GM12878 (cell line): ENCODE measurements around the gene GALE. TPM values are rescaled to one million over a fixed set of nuclear protein-coding genes. Genes with fewer than 3 reads are reported as not detected.

Experiments used
- ATAC-seq: fragments of 200-7000 bp; cut with Tn5 transposase; 3 replicates; pipeline ENCODE4 v1.9.1; 2020; ENCODE audit warnings: mild to moderate bottlenecking, moderate library complexity
- BruUV-seq: library from RNA; stranded (reverse); fragments of 400-500 nt; replicated peaks from 2 replicates; lab custom pipeline; 2021; lab: Mats Ljungman, UMichigan
- CTCF ChIA-PET: fragments of 300-600 bp; sonication (Branson Sonifier 250); formaldehyde crosslinking; extraction: SDS; loops from one replicate; lab custom pipeline; 2021; ENCODE audit warnings: inconsistent platforms; lab: Yijun Ruan, JAX
- POLR2A ChIA-PET: fragments of 350-600 bp; formaldehyde crosslinking; extraction: SDS; loops from one replicate; lab custom pipeline; 2021; ENCODE audit warnings: inconsistent platforms; lab: Charles Lee
- RAD21 ChIA-PET: fragments of 300-600 bp; sonication (Branson Sonifier 250); formaldehyde crosslinking; loops from one replicate; lab custom pipeline; 2023; ENCODE audit warnings: antibody characterized with exemption; ENCODE audit not compliant: unreplicated experiment; lab: Charles Lee
- SMC1A ChIA-PET: fragments of 300-600 bp; sonication (Branson Sonifier 250); formaldehyde crosslinking; loops from one replicate; lab custom pipeline; 2023; ENCODE audit not compliant: unreplicated experiment, uncharacterized antibody; lab: Charles Lee
- DNase-seq: peaks from one replicate; pipeline ENCODE4 v3.0.0-alpha.2; 2011; ENCODE audit warnings: low read depth, low spot score
- FAIRE-seq: peaks from 3 replicates; lab custom pipeline; 2011; peaks lifted over from hg19 to GRCh38; lab: Jason Lieb, UNC
- H2AFZ ChIP-seq: 2 replicates; pipeline ENCODE4 v1.6.0; 2011; ENCODE audit warnings: low read depth, low read length, control low read depth; ENCODE audit not compliant: control insufficient read depth
- H3K27ac ChIP-seq: 2 replicates; pipeline ENCODE4 v1.5.1; 2011; ENCODE audit warnings: control low read depth; ENCODE audit not compliant: control insufficient read depth, insufficient read depth
- H3K27me3 ChIP-seq, 2 experiments: replicated peaks in 1 of 2; 2 replicates each; pipeline versions ENCODE4 v1.6.0 to v1.6.1; 2011; ENCODE audit warnings: low read length in 1 of 2; ENCODE audit not compliant: control insufficient read depth in 2 of 2, insufficient read depth in 2 of 2
- H3K36me3 ChIP-seq, 2 experiments: 2 replicates each; pipeline ENCODE4 v1.5.1; 2011; ENCODE audit warnings: low read length in 1 of 2; ENCODE audit not compliant: control insufficient read depth in 2 of 2, insufficient read depth in 2 of 2
- H3K4me1 ChIP-seq: 2 replicates; pipeline ENCODE4 v1.6.1; 2011; ENCODE audit warnings: mild to moderate bottlenecking, low read length, moderate library complexity, mixed read lengths; ENCODE audit not compliant: control insufficient read depth, insufficient read depth
- H3K4me2 ChIP-seq: 2 replicates; pipeline ENCODE4 v1.6.0; 2011; ENCODE audit warnings: control low read depth; ENCODE audit not compliant: control insufficient read depth, insufficient read depth
- H3K4me3 ChIP-seq: fragments of 200-600 bp; sonication (generic); 2 replicates; pipeline ENCODE4 v1.5.1; 2016
- H3K79me2 ChIP-seq: 2 replicates; pipeline ENCODE4 v1.6.0; 2011; ENCODE audit warnings: low read length; ENCODE audit not compliant: control insufficient read depth, insufficient read depth
- H3K9ac ChIP-seq: 2 replicates; pipeline ENCODE4 v1.8.0; 2011; ENCODE audit warnings: low read length, control low read depth, mixed read lengths; ENCODE audit not compliant: control insufficient read depth, insufficient read depth
- H3K9me3 ChIP-seq: replicated peaks from 3 replicates; pipeline ENCODE4 v1.5.1; 2011; ENCODE audit warnings: mild to moderate bottlenecking, low read length; ENCODE audit not compliant: control insufficient read depth, insufficient read depth
- H4K20me1 ChIP-seq: 2 replicates; pipeline ENCODE4 v1.6.0; 2011; ENCODE audit not compliant: control insufficient read depth, insufficient read depth
- ATF7 ChIP-seq: fragments of 450-650 bp; IDR thresholded peaks from 2 replicates; pipeline ENCODE4 v1.6.1; 2016; ENCODE audit warnings: low read depth, mild to moderate bottlenecking
- BACH1 ChIP-seq: fragments of 450-650 bp; IDR thresholded peaks from 2 replicates; pipeline ENCODE4 v1.6.1; 2017; ENCODE audit warnings: mild to moderate bottlenecking, borderline replicate concordance
- BHLHE40 ChIP-seq, 2 experiments: fragments of 450-650 bp in 1 of 2; IDR thresholded peaks; 2 replicates each; pipeline ENCODE4 v1.6.1; 2011 to 2017; ENCODE audit warnings: low read depth in 2 of 2, borderline replicate concordance in 1 of 2, improper control_type of control experiment in 1 of 2, low read length in 1 of 2, mild to moderate bottlenecking in 1 of 2
- ELK1 ChIP-seq: IDR thresholded peaks from 2 replicates; pipeline ENCODE4 v1.6.1; 2012; ENCODE audit warnings: low read depth, low read length, improper control_type of control experiment
- IKZF1 ChIP-seq: fragments of 450-650 bp; conservative IDR thresholded peaks from 2 replicates; pipeline ENCODE4 v1.6.1; 2017; ENCODE audit warnings: antibody characterized with exemption, mild to moderate bottlenecking
- IRF5 ChIP-seq: fragments of 450-650 bp; IDR thresholded peaks from 2 replicates; pipeline ENCODE4 v1.6.1; 2017; ENCODE audit warnings: borderline replicate concordance
- MAX ChIP-seq: IDR thresholded peaks from 2 replicates; pipeline ENCODE4 v1.6.1; 2012; ENCODE audit warnings: low read depth, low read length, improper control_type of control experiment
- MTA2 ChIP-seq: fragments of 450-650 bp; IDR thresholded peaks from 2 replicates; pipeline ENCODE4 v1.6.1; 2016; ENCODE audit warnings: low read depth, mild to moderate bottlenecking, moderate library complexity
- NBN ChIP-seq: fragments of 450-650 bp; IDR thresholded peaks from 2 replicates; pipeline ENCODE4 v1.6.1; 2016
- RELB ChIP-seq: fragments of 450-650 bp; IDR thresholded peaks from 2 replicates; pipeline ENCODE4 v1.6.1; 2017; ENCODE audit warnings: low read depth, mild to moderate bottlenecking, moderate library complexity
- SREBF2 ChIP-seq: IDR thresholded peaks from 2 replicates; pipeline ENCODE4 v1.6.1; 2012; ENCODE audit warnings: mild to moderate bottlenecking, low read length
- TCF3 ChIP-seq: IDR thresholded peaks from 2 replicates; pipeline ENCODE4 v1.6.1; 2012; ENCODE audit warnings: low read depth, mild to moderate bottlenecking, low read length, borderline replicate concordance; ENCODE audit not compliant: insufficient read depth
- TCF7 ChIP-seq: IDR thresholded peaks from 2 replicates; pipeline ENCODE4 v1.6.1; 2014; ENCODE audit warnings: antibody characterized with exemption, borderline replicate concordance
- WGBS: methylation state at CpG from one replicate; pipeline ENCODE4 v1.1.6; 2016; ENCODE audit warnings: low lambda C conversion rate; ENCODE audit not compliant: insufficient replicate concordance, insufficient coverage; ENCODE audit errors: missing lambda C conversion rate; 5-methylcytosine and 5-hydroxymethylcytosine counted together
- in situ Hi-C: fragments of 300-500 bp; cut with MboI; formaldehyde crosslinking; loops from 9 replicates; pipeline ENCODE4 v1.14.3; 2018; ENCODE audit warnings: mixed read lengths
- intact Hi-C: fragments of 100-400 bp; cut with micrococcal nuclease; formaldehyde crosslinking; loops from one replicate; pipeline ENCODE4 v1.14.2; 2022; ENCODE audit not compliant: unreplicated experiment
- polyA plus RNA-seq, 11 experiments: library from polyadenylated mRNA; depleted of rRNA in 4 of 11; unstranded in 6 of 11; stranded (reverse) in 5 of 11; fragments of >200 nt; fragmentation: Nextera tagmentation in 4 of 11; fragmentation: Illumina TruSeq in 1 of 11; extraction: Ambion mirVana in 4 of 11; extraction: Trizol in 1 of 11; gene quantifications; 1 replicate in 1 of 11; 2 replicates in 10 of 11; pipeline versions ENCODE4 v1.2.1 to v1.2.3, GENCODE V29; 2011 to 2016; ENCODE audit warnings: inconsistent platforms in 2 of 11, missing spikeins in 2 of 11, low read depth in 1 of 11
- total RNA-seq, 4 experiments: library from RNA; depleted of rRNA in 3 of 4; stranded (reverse); fragments of >200 nt in 3 of 4; fragmentation: Illumina TruSeq in 1 of 4; extraction: Trizol in 1 of 4; gene quantifications; 2 replicates each; pipeline versions ENCODE4 v1.2.1 to v1.2.3, GENCODE V29; 2013 to 2021

GALE gene
- total and polyA plus RNA-seq, 10 of the 15 experiments (the other 5 are each of a cell fraction or from before 2014, with no cell fraction given) = 4.2 to 93.7 (median 40.4) TPM

- ChIA-PET CTCF (interaction anchor here (0.7 to 6.7 kb wide), 36 partner anchors 8 to 220 kb away, joined by 3 to 220 read pairs (median 8); partner anchors contain the start of genes CNR2, FUCA1, GALE and HMGCL), RAD21 (interaction anchor here (0.7 to 6.7 kb wide), 19 partner anchors 12 to 196 kb away, joined by 3 to 175 read pairs (median 13); partner anchors contain the start of genes CNR2 and HMGCL), SMC1A (interaction anchor here (0.6 to 6.9 kb wide), 24 partner anchors 8 to 218 kb away, joined by 3 to 117 read pairs (median 6); partner anchors contain the start of genes CNR2, FUCA1, HMGCL and PITHD1), POLR2A (interaction anchor here (0.6 to 4.0 kb wide), 8 partner anchors 15 to 148 kb away, joined by 3 to 14 read pairs (median 5); partner anchors contain the start of genes HMGCL and PITHD1)
- H3K27ac ChIP-seq = no peak overlapping the region
- BruUV-seq = no TSS peak
- H3K4me2 ChIP-seq = no peak overlapping the region
- H3K9ac ChIP-seq = 0 out of 2 replicates have a peak overlapping the region, but pooled peaks have one; percentile 34
- H3K4me1 ChIP-seq = peaks cover 35% of the 10 kb centered on the region
- DNase-seq = peak; percentile 34
- in situ Hi-C loops (loop anchor here (5.0 to 10.0 kb wide), 2 partner anchors 55 to 108 kb away; partner anchors contain the start of gene FUCA1), intact Hi-C loops (loop anchor here (1.0 to 10.0 kb wide), 3 partner anchors 59 to 215 kb away; partner anchors contain the start of gene FUCA1)
- no peaks in the 10 kb centered on the region for H3K27me3 ChIP-seq
- H3K79me2 ChIP-seq = no peaks in the 10 kb centered on the region
- ATAC-seq = peak; percentile 95
- no peak overlapping the region for H3K4me3 ChIP-seq
- peaks cover 0 to 5% of the 10 kb centered on the region in 2 experiments; a peak in 2 of 4 replicates for H3K36me3 ChIP-seq
- H3K9me3 ChIP-seq = no peaks in the 10 kb centered on the region
- 0% methylated on average over 6 of the region's 6 CpGs for WGBS
- peak; percentile 93 for FAIRE-seq
- peak overlapping the region; percentile 17; the same call in 1 of the 2 replicates for H2AFZ ChIP-seq
- no peaks in the 10 kb centered on the region for H4K20me1 ChIP-seq
- TF ChIP-seq NBN = peak; percentile 35; the same call in 1 of the 2 replicates
- no peak for TF ChIP-seq SREBF2
- TF ChIP-seq IKZF1 = 0 out of 2 replicates have a peak, but pooled peaks have one; percentile 24
- peak; percentile 54; the same call in 1 of the 2 replicates for TF ChIP-seq BACH1
- no peak; the same call in 1 of the 2 replicates for TF ChIP-seq RELB
- no peak for TF ChIP-seq TCF3
- TF ChIP-seq IRF5 = no peak
- TF ChIP-seq ATF7 = peak; percentile 93
- TF ChIP-seq ELK1 = no peak
- TF ChIP-seq TCF7 = peak; percentile 98
- TF ChIP-seq BHLHE40 (IDR thresholded peaks at IDR 0.05; ENCODE audit: borderline replicate concordance in 1 of 2, low read depth in 2 of 2, low read length in 1 of 2) = peak; percentile 99 to 100
- TF ChIP-seq MTA2 = no peak
- 0 out of 2 replicates have a peak, but pooled peaks have one; percentile 15 for TF ChIP-seq MAX
Observed at GRCh38 chr1:23809751-23810171, 9.2 kb upstream of the GALE start.
